GM12878 (cell line): Measurements from ENCODE around the gene HERC4. TPM values are rescaled to one million over a fixed set of nuclear protein-coding genes. Genes with fewer than 3 reads are reported as not detected.

Source experiments
- ATAC-seq: fragments of 200-7000 bp; cut with Tn5 transposase; 3 replicates; pipeline ENCODE4 v1.9.1; 2020; ENCODE audit warnings: mild to moderate bottlenecking, moderate library complexity
- BruUV-seq: library from RNA; stranded (reverse); fragments of 400-500 nt; replicated peaks from 2 replicates; lab custom pipeline; 2021; lab: Mats Ljungman, UMichigan
- CTCF ChIA-PET: fragments of 300-600 bp; sonication (Branson Sonifier 250); formaldehyde crosslinking; extraction: SDS; loops from one replicate; lab custom pipeline; 2021; ENCODE audit warnings: inconsistent platforms; lab: Yijun Ruan, JAX
- POLR2A ChIA-PET: fragments of 350-600 bp; formaldehyde crosslinking; extraction: SDS; loops from one replicate; lab custom pipeline; 2021; ENCODE audit warnings: inconsistent platforms; lab: Charles Lee
- RAD21 ChIA-PET: fragments of 300-600 bp; sonication (Branson Sonifier 250); formaldehyde crosslinking; loops from one replicate; lab custom pipeline; 2023; ENCODE audit warnings: antibody characterized with exemption; ENCODE audit not compliant: unreplicated experiment; lab: Charles Lee
- SMC1A ChIA-PET: fragments of 300-600 bp; sonication (Branson Sonifier 250); formaldehyde crosslinking; loops from one replicate; lab custom pipeline; 2023; ENCODE audit not compliant: unreplicated experiment, uncharacterized antibody; lab: Charles Lee
- DNase-seq: peaks from one replicate; pipeline ENCODE4 v3.0.0-alpha.2; 2011; ENCODE audit warnings: low read depth, low spot score
- FAIRE-seq: peaks from 3 replicates; lab custom pipeline; 2011; peaks lifted over from hg19 to GRCh38; lab: Jason Lieb, UNC
- H2AFZ ChIP-seq: 2 replicates; pipeline ENCODE4 v1.6.0; 2011; ENCODE audit warnings: low read depth, low read length, control low read depth; ENCODE audit not compliant: control insufficient read depth
- H3K27ac ChIP-seq: 2 replicates; pipeline ENCODE4 v1.5.1; 2011; ENCODE audit warnings: control low read depth; ENCODE audit not compliant: control insufficient read depth, insufficient read depth
- H3K27me3 ChIP-seq, 2 experiments: replicated peaks in 1 of 2; 2 replicates each; pipeline versions ENCODE4 v1.6.0 to v1.6.1; 2011; ENCODE audit warnings: low read length in 1 of 2; ENCODE audit not compliant: control insufficient read depth in 2 of 2, insufficient read depth in 2 of 2
- H3K36me3 ChIP-seq, 2 experiments: 2 replicates each; pipeline ENCODE4 v1.5.1; 2011; ENCODE audit warnings: low read length in 1 of 2; ENCODE audit not compliant: control insufficient read depth in 2 of 2, insufficient read depth in 2 of 2
- H3K4me1 ChIP-seq: 2 replicates; pipeline ENCODE4 v1.6.1; 2011; ENCODE audit warnings: mild to moderate bottlenecking, low read length, moderate library complexity, mixed read lengths; ENCODE audit not compliant: control insufficient read depth, insufficient read depth
- H3K4me2 ChIP-seq: 2 replicates; pipeline ENCODE4 v1.6.0; 2011; ENCODE audit warnings: control low read depth; ENCODE audit not compliant: control insufficient read depth, insufficient read depth
- H3K4me3 ChIP-seq: fragments of 200-600 bp; sonication (generic); 2 replicates; pipeline ENCODE4 v1.5.1; 2016
- H3K79me2 ChIP-seq: 2 replicates; pipeline ENCODE4 v1.6.0; 2011; ENCODE audit warnings: low read length; ENCODE audit not compliant: control insufficient read depth, insufficient read depth
- H3K9ac ChIP-seq: 2 replicates; pipeline ENCODE4 v1.8.0; 2011; ENCODE audit warnings: low read length, control low read depth, mixed read lengths; ENCODE audit not compliant: control insufficient read depth, insufficient read depth
- H3K9me3 ChIP-seq: replicated peaks from 3 replicates; pipeline ENCODE4 v1.5.1; 2011; ENCODE audit warnings: mild to moderate bottlenecking, low read length; ENCODE audit not compliant: control insufficient read depth, insufficient read depth
- H4K20me1 ChIP-seq: 2 replicates; pipeline ENCODE4 v1.6.0; 2011; ENCODE audit not compliant: control insufficient read depth, insufficient read depth
- CBX3 ChIP-seq: fragments of 200-600 bp; sonication (generic); IDR thresholded peaks from 2 replicates; pipeline ENCODE4 v1.6.1; 2016; ENCODE audit warnings: low read depth, borderline replicate concordance
- CEBPB ChIP-seq, 2 experiments: fragments of 150-350 bp in 1 of 2; IDR thresholded peaks; 2 replicates each; pipeline ENCODE4 v1.6.1; 2012 to 2014; ENCODE audit warnings: low read depth in 2 of 2, low read length in 2 of 2, borderline replicate concordance in 1 of 2, inconsistent platforms in 1 of 2
- GABPA ChIP-seq: IDR thresholded peaks from 2 replicates; pipeline ENCODE4 v1.6.1; 2014; ENCODE audit warnings: antibody characterized with exemption, low read depth, mild to moderate bottlenecking, inconsistent platforms
- IRF4 ChIP-seq: IDR thresholded peaks from 2 replicates; pipeline ENCODE4 v1.6.1; 2011; ENCODE audit warnings: low read depth, low read length
- MEF2A ChIP-seq: IDR thresholded peaks from 2 replicates; pipeline ENCODE4 v1.6.1; 2011; ENCODE audit warnings: low read depth, mild to moderate bottlenecking, low read length, moderate library complexity; ENCODE audit not compliant: insufficient read depth
- WGBS: methylation state at CpG from one replicate; pipeline ENCODE4 v1.1.6; 2016; ENCODE audit warnings: low lambda C conversion rate; ENCODE audit not compliant: insufficient replicate concordance, insufficient coverage; ENCODE audit errors: missing lambda C conversion rate; 5-methylcytosine and 5-hydroxymethylcytosine counted together
- in situ Hi-C: fragments of 300-500 bp; cut with MboI; formaldehyde crosslinking; loops from 9 replicates; pipeline ENCODE4 v1.14.3; 2018; ENCODE audit warnings: mixed read lengths
- intact Hi-C: fragments of 100-400 bp; cut with micrococcal nuclease; formaldehyde crosslinking; loops from one replicate; pipeline ENCODE4 v1.14.2; 2022; ENCODE audit not compliant: unreplicated experiment
- polyA plus RNA-seq, 11 experiments: library from polyadenylated mRNA; depleted of rRNA in 4 of 11; unstranded in 6 of 11; stranded (reverse) in 5 of 11; fragments of >200 nt; fragmentation: Nextera tagmentation in 4 of 11; fragmentation: Illumina TruSeq in 1 of 11; extraction: Ambion mirVana in 4 of 11; extraction: Trizol in 1 of 11; gene quantifications; 1 replicate in 1 of 11; 2 replicates in 10 of 11; pipeline versions ENCODE4 v1.2.1 to v1.2.3, GENCODE V29; 2011 to 2016; ENCODE audit warnings: inconsistent platforms in 2 of 11, missing spikeins in 2 of 11, low read depth in 1 of 11
- total RNA-seq, 4 experiments: library from RNA; depleted of rRNA in 3 of 4; stranded (reverse); fragments of >200 nt in 3 of 4; fragmentation: Illumina TruSeq in 1 of 4; extraction: Trizol in 1 of 4; gene quantifications; 2 replicates each; pipeline versions ENCODE4 v1.2.1 to v1.2.3, GENCODE V29; 2013 to 2021
- TF ChIP-seq, protein P1 (sequence below): IDR thresholded peaks from 2 replicates; pipeline ENCODE4 v1.6.1; 2011; ENCODE audit warnings: mild to moderate bottlenecking, low read depth, low read length, moderate library complexity; ENCODE audit not compliant: insufficient replicate concordance
- TF ChIP-seq, protein P2 (sequence below): IDR thresholded peaks from 2 replicates; pipeline ENCODE4 v1.6.1; 2011; ENCODE audit warnings: borderline replicate concordance, low read depth, mild to moderate bottlenecking, moderate library complexity, low read length; ENCODE audit not compliant: insufficient read depth, poor library complexity, severe bottlenecking

Gene HERC4
- total and polyA plus RNA-seq, 10 of the 15 experiments (the other 5 are each of a cell fraction or from before 2014, with no cell fraction given): 9.7 to 36.8 (median 23.4) TPM

DNA sequence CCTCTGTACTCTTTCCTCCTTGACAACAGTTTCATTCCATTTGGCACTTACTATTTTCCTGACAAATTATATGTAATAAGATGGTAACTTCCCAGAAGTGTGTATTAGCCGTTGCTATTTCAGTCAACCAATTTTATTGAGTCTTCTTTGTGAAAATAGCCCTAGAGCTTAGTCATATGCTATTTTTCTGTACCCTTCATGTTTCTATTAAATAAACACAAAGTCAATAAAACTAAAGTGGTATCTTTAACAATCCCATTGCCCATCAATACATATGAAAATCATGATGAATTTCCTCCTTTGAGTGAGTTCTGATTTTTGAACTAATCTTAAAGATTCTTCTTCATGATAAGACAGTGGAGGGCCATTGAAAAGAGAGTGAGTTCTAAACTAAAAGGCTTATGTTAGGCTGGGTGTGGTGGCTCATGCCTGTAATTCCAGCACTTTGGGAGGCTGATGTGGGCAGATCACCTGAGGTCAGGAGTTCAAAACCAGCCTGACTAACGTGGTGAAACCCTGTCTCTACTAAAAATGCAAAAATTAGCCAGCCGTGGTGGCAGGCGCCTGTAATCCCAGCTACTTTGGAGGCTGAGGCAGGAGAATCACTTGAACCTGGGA is 28.3 kb upstream of the HERC4 start:
- H3K36me3 ChIP-seq: no peaks in the 10 kb centered on the region
- no peak overlapping the region for H2AFZ ChIP-seq
- no peaks in the 10 kb centered on the region for H3K27me3 ChIP-seq
- SMC1A ChIA-PET: no interaction called here
- intact Hi-C loops (no loop called here), in situ Hi-C loops (no loop called here)
- TF ChIP-seq GABPA: no peak
- no peak for TF ChIP-seq IRF4
- TF ChIP-seq, protein P1, sequence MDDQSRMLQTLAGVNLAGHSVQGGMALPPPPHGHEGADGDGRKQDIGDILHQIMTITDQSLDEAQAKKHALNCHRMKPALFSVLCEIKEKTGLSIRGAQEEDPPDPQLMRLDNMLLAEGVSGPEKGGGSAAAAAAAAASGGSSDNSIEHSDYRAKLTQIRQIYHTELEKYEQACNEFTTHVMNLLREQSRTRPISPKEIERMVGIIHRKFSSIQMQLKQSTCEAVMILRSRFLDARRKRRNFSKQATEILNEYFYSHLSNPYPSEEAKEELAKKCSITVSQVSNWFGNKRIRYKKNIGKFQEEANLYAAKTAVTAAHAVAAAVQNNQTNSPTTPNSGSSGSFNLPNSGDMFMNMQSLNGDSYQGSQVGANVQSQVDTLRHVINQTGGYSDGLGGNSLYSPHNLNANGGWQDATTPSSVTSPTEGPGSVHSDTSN: no peak
- TF ChIP-seq, protein P2, sequence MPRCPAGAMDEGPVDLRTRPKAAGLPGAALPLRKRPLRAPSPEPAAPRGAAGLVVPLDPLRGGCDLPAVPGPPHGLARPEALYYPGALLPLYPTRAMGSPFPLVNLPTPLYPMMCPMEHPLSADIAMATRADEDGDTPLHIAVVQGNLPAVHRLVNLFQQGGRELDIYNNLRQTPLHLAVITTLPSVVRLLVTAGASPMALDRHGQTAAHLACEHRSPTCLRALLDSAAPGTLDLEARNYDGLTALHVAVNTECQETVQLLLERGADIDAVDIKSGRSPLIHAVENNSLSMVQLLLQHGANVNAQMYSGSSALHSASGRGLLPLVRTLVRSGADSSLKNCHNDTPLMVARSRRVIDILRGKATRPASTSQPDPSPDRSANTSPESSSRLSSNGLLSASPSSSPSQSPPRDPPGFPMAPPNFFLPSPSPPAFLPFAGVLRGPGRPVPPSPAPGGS: no peak
- no peak for TF ChIP-seq CBX3
- TF ChIP-seq CEBPB (IDR thresholded peaks at IDR 0.05; ENCODE audit: borderline replicate concordance in 1 of 2, low read depth in 2 of 2, low read length in 2 of 2): no peak
- no peak for TF ChIP-seq MEF2A
- ATAC-seq: no peak
- FAIRE-seq: no peak
- H3K9ac ChIP-seq: no peak overlapping the region
- no peaks in the 10 kb centered on the region for H3K79me2 ChIP-seq
- RAD21 ChIA-PET: no interaction called here
- no peak overlapping the region for H3K27ac ChIP-seq
- WGBS: 57% methylated on average over 4 of the region's 4 CpGs
- CTCF ChIA-PET: interaction anchor here (0.6 to 3.5 kb wide), 4 partner anchors 53 to 248 kb away, joined by 3 to 18 read pairs (median 3); no protein-coding TSS in a partner anchor
- H3K4me1 ChIP-seq: no peaks in the 10 kb centered on the region
- POLR2A ChIA-PET: interaction anchor here (0.6 kb wide), 1 partner anchor 10 kb away, joined by 5 read pairs; no protein-coding TSS in a partner anchor
- H3K4me2 ChIP-seq: no peak overlapping the region
- no peaks in the 10 kb centered on the region for H4K20me1 ChIP-seq
- no peak overlapping the region for H3K4me3 ChIP-seq
- no peak for DNase-seq
- BruUV-seq: no TSS peak
- no peaks in the 10 kb centered on the region for H3K9me3 ChIP-seq
